Colonic mucosa (tissue), 4 donors: Measurements from ENCODE around the gene UGCG. TPM values are rescaled to one million over a fixed set of nuclear protein-coding genes. Genes with fewer than 3 reads are reported as not detected.

Experiments
- DNase-seq: peaks from one replicate; pipeline ENCODE4 v3.0.0-alpha.2; 2020
- H3K27ac ChIP-seq: fragments of 200-600 bp; one replicate; pipeline ENCODE4 v1.8.0; 2021
- H3K27me3 ChIP-seq: fragments of 200-600 bp; one replicate; pipeline ENCODE4 v1.8.0; 2021
- H3K36me3 ChIP-seq: fragments of 200-600 bp; one replicate; pipeline ENCODE4 v1.8.0; 2021
- H3K4me1 ChIP-seq: fragments of 200-600 bp; one replicate; pipeline ENCODE4 v1.8.0; 2021; ENCODE audit warnings: mild to moderate bottlenecking
- H3K4me3 ChIP-seq: fragments of 200-600 bp; one replicate; pipeline ENCODE4 v1.8.0; 2021
- H3K9ac ChIP-seq, 2 donors: one replicate each; pipeline ENCODE4 v1.7.0; 2013; ENCODE audit warnings: control low read depth in 2 of 2, low read depth in 2 of 2, low read length in 2 of 2
- H3K9me3 ChIP-seq: fragments of 200-600 bp; one replicate; pipeline ENCODE4 v1.8.0; 2021
- intact Hi-C: fragments of 100-400 bp; cut with DNase I; formaldehyde crosslinking; loops from one replicate; pipeline ENCODE4 v1.14.1; 2022
- total RNA-seq, 2 donors: library from RNA; stranded (reverse); fragmentation: NEBNext Ultra II Directional in 1 of 2; extraction: Animal tissue kit (Norgen Biotek cat#: 25700) in 1 of 2; gene quantifications; one replicate each; pipeline ENCODE4 v1.2.1, GENCODE V29; 2021
- TF ChIP-seq, protein P1 (sequence below): fragments of 200-600 bp; IDR thresholded peaks from one replicate; pipeline ENCODE4 v1.8.0; 2022; ENCODE audit warnings: antibody characterized with exemption, mild to moderate bottlenecking
- donor health status: healthy.
- donor health status: DM: no; HTN: no; CAD: no.
- donor health status: DM: no; HTN: no; CAD: no.

The UGCG gene
- total RNA-seq, 2 donors from 2014 or later: 17.6 to 56.1 TPM

DNA sequence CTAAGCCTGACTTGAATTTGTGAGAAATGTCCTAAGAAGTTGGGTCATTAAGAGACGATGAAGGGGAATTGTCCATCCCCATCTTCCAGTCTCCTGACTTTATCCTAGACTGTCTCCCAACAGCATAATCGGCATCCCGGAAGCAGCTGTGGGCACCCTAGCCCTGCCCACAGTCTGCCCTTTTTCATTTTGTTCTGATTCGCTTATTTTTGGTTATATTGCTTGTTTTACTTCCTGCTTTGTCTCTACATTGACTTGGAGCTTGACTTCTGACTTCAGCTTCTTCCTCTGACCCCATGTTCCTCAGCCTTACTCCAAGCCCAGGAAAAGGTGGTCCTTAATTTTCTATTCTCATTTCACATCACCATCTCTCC lies 41.8 kb downstream of the UGCG start:
- Histone ChIP-seq H3K36me3 (no peaks in the 10 kb centered on the region), H3K4me1 (no peaks in the 10 kb centered on the region), H3K9ac (no peak overlapping the region), H3K9me3 (no peaks in the 10 kb centered on the region), H3K4me3 (no peak overlapping the region), H3K27me3 (no peaks in the 10 kb centered on the region), H3K27ac (peak overlapping the region; percentile 26)
- no peak for DNase-seq
- intact Hi-C loops: no loop called here
- TF ChIP-seq, protein P1, sequence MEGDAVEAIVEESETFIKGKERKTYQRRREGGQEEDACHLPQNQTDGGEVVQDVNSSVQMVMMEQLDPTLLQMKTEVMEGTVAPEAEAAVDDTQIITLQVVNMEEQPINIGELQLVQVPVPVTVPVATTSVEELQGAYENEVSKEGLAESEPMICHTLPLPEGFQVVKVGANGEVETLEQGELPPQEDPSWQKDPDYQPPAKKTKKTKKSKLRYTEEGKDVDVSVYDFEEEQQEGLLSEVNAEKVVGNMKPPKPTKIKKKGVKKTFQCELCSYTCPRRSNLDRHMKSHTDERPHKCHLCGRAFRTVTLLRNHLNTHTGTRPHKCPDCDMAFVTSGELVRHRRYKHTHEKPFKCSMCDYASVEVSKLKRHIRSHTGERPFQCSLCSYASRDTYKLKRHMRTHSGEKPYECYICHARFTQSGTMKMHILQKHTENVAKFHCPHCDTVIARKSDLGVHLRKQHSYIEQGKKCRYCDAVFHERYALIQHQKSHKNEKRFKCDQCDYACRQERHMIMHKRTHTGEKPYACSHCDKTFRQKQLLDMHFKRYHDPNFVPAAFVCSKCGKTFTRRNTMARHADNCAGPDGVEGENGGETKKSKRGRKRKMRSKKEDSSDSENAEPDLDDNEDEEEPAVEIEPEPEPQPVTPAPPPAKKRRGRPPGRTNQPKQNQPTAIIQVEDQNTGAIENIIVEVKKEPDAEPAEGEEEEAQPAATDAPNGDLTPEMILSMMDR: no peak

DNA sequence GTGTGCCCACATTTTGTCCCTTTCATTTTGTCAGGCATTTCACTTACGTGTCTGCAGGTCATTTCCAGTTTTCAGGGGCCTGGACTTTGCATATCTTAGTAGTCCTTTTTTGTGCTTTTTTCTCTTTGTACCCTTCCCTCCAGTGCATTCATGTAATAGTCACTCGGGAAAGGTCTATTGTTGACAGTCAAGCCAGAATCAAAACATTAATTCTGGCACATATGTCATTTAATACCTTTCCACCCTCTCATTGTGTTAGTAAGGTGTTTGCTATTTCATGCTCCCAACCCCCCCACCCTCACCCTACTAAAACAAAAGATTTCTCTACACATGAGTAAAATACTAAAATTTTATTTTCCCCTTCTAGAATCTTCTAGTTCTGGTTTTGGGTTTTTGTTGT lies 42.7 kb downstream of the UGCG start:
- no peak for DNase-seq
- Histone ChIP-seq H3K9ac (no peak overlapping the region), H3K27ac (no peak overlapping the region), H3K27me3 (no peaks in the 10 kb centered on the region), H3K36me3 (no peaks in the 10 kb centered on the region), H3K4me1 (no peaks in the 10 kb centered on the region), H3K9me3 (no peaks in the 10 kb centered on the region), H3K4me3 (no peak overlapping the region)
- TF ChIP-seq, protein P1: no peak
- intact Hi-C loops: no loop called here

DNA sequence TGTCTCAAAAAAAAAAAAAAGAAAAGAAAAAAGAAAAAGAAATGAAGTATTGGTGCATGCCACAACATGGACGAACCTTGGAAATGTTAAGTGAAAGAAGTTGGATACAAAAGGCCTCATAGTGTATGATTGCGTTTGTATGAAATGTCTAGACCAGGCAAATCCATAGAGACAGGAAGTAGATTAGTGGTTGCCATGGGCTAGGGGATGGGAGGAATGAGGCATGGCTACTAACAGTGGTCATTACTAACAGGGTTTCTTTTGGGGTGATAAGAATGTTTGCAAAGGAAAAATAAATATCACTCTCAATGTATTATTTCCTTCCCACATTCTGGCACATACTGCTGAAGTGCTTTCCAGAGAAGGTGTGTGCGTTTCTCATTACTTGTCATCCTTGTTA lies 44.1 kb downstream of the UGCG start:
- intact Hi-C loops: no loop called here
- H3K9ac ChIP-seq: no peak overlapping the region
- no peak overlapping the region for H3K4me3 ChIP-seq
- no peaks in the 10 kb centered on the region for H3K9me3 ChIP-seq
- H3K36me3 ChIP-seq: no peaks in the 10 kb centered on the region
- no peaks in the 10 kb centered on the region for H3K4me1 ChIP-seq
- H3K27ac ChIP-seq: no peak overlapping the region
- DNase-seq: no peak
- no peaks in the 10 kb centered on the region for H3K27me3 ChIP-seq
- TF ChIP-seq, protein P1: no peak

DNA sequence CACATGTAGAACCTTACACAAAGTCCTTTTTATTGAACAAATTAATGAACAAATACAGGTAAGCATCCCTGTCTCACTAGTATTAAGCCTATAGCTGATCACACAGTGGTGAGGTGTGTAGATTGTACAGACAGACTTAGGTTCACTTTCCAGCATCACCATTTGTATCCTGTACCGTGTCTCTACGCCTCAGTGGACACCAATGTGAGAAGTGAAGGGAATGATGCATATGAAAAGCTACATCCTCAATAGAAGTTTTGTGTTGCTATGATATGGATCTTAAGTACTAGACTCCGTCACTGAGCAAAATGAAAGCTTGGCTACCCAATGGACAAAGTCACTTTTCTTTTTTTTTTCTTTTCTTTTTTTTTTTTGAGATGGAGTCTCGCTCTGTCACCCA lies 46.6 kb downstream of the UGCG start:
- Histone ChIP-seq H3K4me3 (no peak overlapping the region), H3K27me3 (no peaks in the 10 kb centered on the region), H3K9me3 (no peaks in the 10 kb centered on the region), H3K27ac (no peak overlapping the region), H3K4me1 (no peaks in the 10 kb centered on the region), H3K36me3 (no peaks in the 10 kb centered on the region), H3K9ac (no peak overlapping the region)
- intact Hi-C loops: no loop called here
- no peak for DNase-seq
- TF ChIP-seq, protein P1: no peak

DNA sequence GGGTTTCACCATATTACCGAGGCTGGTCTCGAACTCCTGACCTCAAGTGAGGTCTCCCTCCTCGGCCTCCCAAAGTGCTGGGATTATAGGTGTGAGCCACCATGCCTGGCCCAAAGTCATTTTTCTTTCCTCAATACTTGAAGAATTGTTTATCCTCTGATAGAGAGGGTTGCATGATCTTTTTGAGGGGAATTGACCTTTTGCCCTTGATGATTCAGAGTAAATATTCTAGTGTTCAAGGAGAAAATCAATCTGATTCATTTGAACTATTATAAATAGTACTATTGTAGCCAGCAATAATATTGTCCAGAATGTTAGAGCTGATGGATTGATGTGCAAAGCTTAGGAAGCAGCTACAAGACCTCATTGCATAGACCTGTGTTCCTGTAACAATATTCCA lies 47.1 kb downstream of the UGCG start:
- DNase-seq: no peak
- no peaks in the 10 kb centered on the region for H3K36me3 ChIP-seq
- intact Hi-C loops: no loop called here
- no peak overlapping the region for H3K27ac ChIP-seq
- H3K9me3 ChIP-seq: no peaks in the 10 kb centered on the region
- H3K9ac ChIP-seq: no peak overlapping the region
- no peaks in the 10 kb centered on the region for H3K4me1 ChIP-seq
- TF ChIP-seq, protein P1: no peak
- no peaks in the 10 kb centered on the region for H3K27me3 ChIP-seq
- H3K4me3 ChIP-seq: no peak overlapping the region
